Measurements from ENCODE around the gene CDYL2.

- no peak for TF ChIP-seq CTCF (IDR thresholded peaks at IDR 0.05; ENCODE audit: low read depth, low read length, missing input control)
- TF ChIP-seq REST (IDR thresholded peaks at IDR 0.05), result no peak
- no peak for TF ChIP-seq GABPA (IDR thresholded peaks at IDR 0.05 in 1 of 2, conservative IDR thresholded peaks at IDR 0.05 in 1 of 2)
- TF ChIP-seq TAF1 (conservative IDR thresholded peaks at IDR 0.05), result no peak
- TF ChIP-seq YY1 (IDR thresholded peaks at IDR 0.05), result no peak
- no peak for TF ChIP-seq RAD21 (IDR thresholded peaks at IDR 0.05)
- TF ChIP-seq ATF3 (IDR thresholded peaks at IDR 0.05), result no peak
- TF ChIP-seq EGR1 (IDR thresholded peaks at IDR 0.05; ENCODE audit: low read depth in 2 of 2), result no peak
- no peak for TF ChIP-seq MAX (IDR thresholded peaks at IDR 0.05)
- no peak for TF ChIP-seq ZBTB33 (IDR thresholded peaks at IDR 0.05)
- TF ChIP-seq JUND (IDR thresholded peaks at IDR 0.05), result no peak
- no peak for TF ChIP-seq HNF4A (conservative IDR thresholded peaks at IDR 0.05)
- TF ChIP-seq NR2F2 (IDR thresholded peaks at IDR 0.05), result no peak
Measured at GRCh38 chr16:80620736-80621605, 183.4 kb downstream of the CDYL2 start.

All from liver (tissue), 3 donors.